ENCODE results near the gene ZGLP1. TPM values are rescaled to one million over a fixed set of nuclear protein-coding genes. Genes with fewer than 3 reads are reported as not detected.
A peak's percentile ranks its signal among the peaks of the same experiment; 100 is the strongest.

Gene ZGLP1
- total RNA-seq, 1 donor from 2014 or later, result 3.4 TPM

GRCh38 chr19:10334588-10335351 lies 25.2 kb upstream of the ZGLP1 start:
- H3K9me3 ChIP-seq (ENCODE audit: insufficient read depth, low read depth, low read length), result no peaks in the 10 kb centered on the region
- peaks cover 5% of the 10 kb centered on the region for H3K36me3 ChIP-seq (ENCODE audit: insufficient read depth, low read length)
- H4K20me1 ChIP-seq (ENCODE audit: insufficient read depth, low read length), result peaks cover 24% of the 10 kb centered on the region
- Mint-ChIP-seq H3K27ac (ENCODE audit: unreplicated experiment) (no peak overlapping the region), H3K27me3 (ENCODE audit: low read depth, unreplicated experiment) (peaks cover 9% of the 10 kb centered on the region), H3K4me3 (ENCODE audit: unreplicated experiment) (peak overlapping the region; percentile 96), H3K4me1 (ENCODE audit: low read depth, unreplicated experiment) (peaks cover 2% of the 10 kb centered on the region), H3K9me3 (ENCODE audit: unreplicated experiment) (no peaks in the 10 kb centered on the region), H3K36me3 (ENCODE audit: low read depth, unreplicated experiment) (peaks cover 6% of the 10 kb centered on the region)
- H3K79me2 ChIP-seq (ENCODE audit: insufficient read depth, low read length), result peaks cover 30% of the 10 kb centered on the region
- peak overlapping the region; percentile 21 for H3K27ac ChIP-seq (ENCODE audit: low read depth, low read length)
- H3K4me1 ChIP-seq (ENCODE audit: insufficient read depth, low read length), result peaks cover 14% of the 10 kb centered on the region
- peak overlapping the region; percentile 96 for H3K9ac ChIP-seq (ENCODE audit: low read length)
- FAIRE-seq (no peak), DNase-seq (ENCODE audit: low read depth) (peak; percentile 87)
- TF ChIP-seq CTCF (IDR thresholded peaks at IDR 0.05; ENCODE audit: insufficient read depth, low read depth, low read length), result no peak
- TF ChIP-seq EZH2 (IDR thresholded peaks at IDR 0.05; ENCODE audit: insufficient read depth, low read length), result no peak
- H3K27me3 ChIP-seq (ENCODE audit: insufficient read depth, low read length), result no peaks in the 10 kb centered on the region
- peak overlapping the region; percentile 85 for H3K4me3 ChIP-seq (ENCODE audit: insufficient read depth, low read depth, low read length)
- peak overlapping the region; percentile 91 for H2AFZ ChIP-seq (ENCODE audit: low read depth, low read length)
- peak overlapping the region; percentile 99 for H3K4me2 ChIP-seq (ENCODE audit: low read length)

GRCh38 chr19:10333758-10334587 lies 24.4 kb upstream of the ZGLP1 start:
- no peaks in the 10 kb centered on the region for H3K9me3 Mint-ChIP-seq (ENCODE audit: unreplicated experiment)
- H3K4me3 Mint-ChIP-seq (ENCODE audit: unreplicated experiment), result peak overlapping the region; percentile 96
- peaks cover 6% of the 10 kb centered on the region for H3K36me3 Mint-ChIP-seq (ENCODE audit: low read depth, unreplicated experiment)
- no peaks in the 10 kb centered on the region for H3K27me3 ChIP-seq (ENCODE audit: insufficient read depth, low read length)
- peaks cover 31% of the 10 kb centered on the region for H4K20me1 ChIP-seq (ENCODE audit: insufficient read depth, low read length)
- H3K79me2 ChIP-seq (ENCODE audit: insufficient read depth, low read length), result peaks cover 38% of the 10 kb centered on the region
- no peaks in the 10 kb centered on the region for H3K9me3 ChIP-seq (ENCODE audit: insufficient read depth, low read depth, low read length)
- H3K4me1 Mint-ChIP-seq (ENCODE audit: low read depth, unreplicated experiment), result peaks cover 2% of the 10 kb centered on the region
- peaks cover 5% of the 10 kb centered on the region for H3K36me3 ChIP-seq (ENCODE audit: insufficient read depth, low read length)
- H3K4me3 ChIP-seq (ENCODE audit: insufficient read depth, low read depth, low read length), result peak overlapping the region; percentile 85
- peak overlapping the region; percentile 95 for H3K27ac Mint-ChIP-seq (ENCODE audit: unreplicated experiment)
- H3K9ac ChIP-seq (ENCODE audit: low read length), result peak overlapping the region; percentile 96
- H2AFZ ChIP-seq (ENCODE audit: low read depth, low read length), result peak overlapping the region; percentile 91
- TF ChIP-seq CTCF (IDR thresholded peaks at IDR 0.05; ENCODE audit: insufficient read depth, low read depth, low read length), result no peak
- peaks cover 7% of the 10 kb centered on the region for H3K27me3 Mint-ChIP-seq (ENCODE audit: low read depth, unreplicated experiment)
- peaks cover 14% of the 10 kb centered on the region for H3K4me1 ChIP-seq (ENCODE audit: insufficient read depth, low read length)
- H3K27ac ChIP-seq (ENCODE audit: low read depth, low read length), result peak overlapping the region; percentile 21
- FAIRE-seq, result no peak
- H3K4me2 ChIP-seq (ENCODE audit: low read length), result peak overlapping the region; percentile 99
- DNase-seq (ENCODE audit: low read depth), result peak; percentile 5

Data from astrocyte (in vitro differentiated cells and primary cell).